ENCODE measurements around the gene LRRC74B.

GRCh38 chr22:21032037-21032867 lies 13.5 kb upstream of the LRRC74B start, which contains the start of gene SLC7A4:
- TF ChIP-seq CTCF (IDR thresholded peaks at IDR 0.05) (no peak), POLR2A (IDR thresholded peaks at IDR 0.05) (no peak), POLR2AphosphoS5 (IDR thresholded peaks at IDR 0.05) (no peak)

All from transverse colon (tissue), 4 donors.